Kidney (tissue), 14 donors: ENCODE data around the gene KAT5. TPM values are rescaled to one million over a fixed set of nuclear protein-coding genes. Genes with fewer than 3 reads are reported as not detected.

Source experiments
- DNase-seq, 5 donors: peaks; one replicate each; pipeline ENCODE4 v3.0.0-alpha.2; 2013 to 2020
- FAIRE-seq: peaks from 2 replicates; lab custom pipeline; 2012; peaks lifted over from hg19 to GRCh38; lab: Jason Lieb, UNC
- H3K27ac ChIP-seq, 2 donors: one replicate each; pipeline ENCODE4 v1.7.0; 2013; ENCODE audit warnings: low read depth in 2 of 2, low read length in 2 of 2, inconsistent platforms in 1 of 2
- H3K27me3 ChIP-seq: one replicate; pipeline ENCODE4 v1.7.1; 2013; ENCODE audit warnings: low read length, inconsistent platforms; ENCODE audit not compliant: control insufficient read depth, insufficient read depth
- H3K36me3 ChIP-seq, 3 donors: one replicate each; pipeline versions ENCODE4 v1.7.0 to v1.7.1; 2013; ENCODE audit warnings: low read length in 3 of 3, control low read depth in 1 of 3, inconsistent platforms in 1 of 3; ENCODE audit not compliant: insufficient read depth in 3 of 3, control insufficient read depth in 2 of 3
- H3K4me1 ChIP-seq, 3 donors: one replicate each; pipeline versions ENCODE4 v1.7.0 to v1.7.1; 2013; ENCODE audit warnings: low read length in 3 of 3, inconsistent platforms in 1 of 3, low read depth in 1 of 3; ENCODE audit not compliant: control insufficient read depth in 2 of 3, insufficient read depth in 2 of 3
- H3K4me3 ChIP-seq, 3 donors: one replicate each; pipeline versions ENCODE4 v1.7.0 to v1.8.1; 2013; ENCODE audit warnings: low read length in 3 of 3, control low read depth in 1 of 3, inconsistent platforms in 1 of 3
- H3K9ac ChIP-seq, 3 donors: one replicate each; pipeline versions ENCODE4 v1.7.0 to v1.7.1; 2013; ENCODE audit warnings: low read length in 3 of 3, control low read depth in 1 of 3, inconsistent platforms in 1 of 3
- H3K9me3 ChIP-seq, 3 donors: one replicate each; pipeline versions ENCODE4 v1.7.0 to v1.7.1; 2013; ENCODE audit warnings: low read length in 3 of 3, control low read depth in 1 of 3, inconsistent platforms in 1 of 3; ENCODE audit not compliant: control insufficient read depth in 2 of 3, insufficient read depth in 1 of 3
- intact Hi-C: fragments of 100-400 bp; cut with DNase I; formaldehyde crosslinking; loops from one replicate; pipeline ENCODE4 v1.11.1; 2022
- polyA plus RNA-seq: library from polyadenylated mRNA; stranded (reverse); fragments of 350-450 nt; fragmentation: Illumina TruSeq; extraction: RNeasy Lipid Tissue Mini Kit (QIAGEN cat#74804); gene quantifications from one replicate; pipeline ENCODE4 v1.2.3, GENCODE V29; 2014; ENCODE audit warnings: low read depth, low replicate concordance; ENCODE audit not compliant: insufficient read depth
- total RNA-seq: library from RNA; stranded (reverse); fragmentation: NEBNext Ultra II Directional; extraction: Animal tissue kit (Norgen Biotek cat#: 25700); gene quantifications from one replicate; pipeline ENCODE4 v1.2.1, GENCODE V29; 2021
- TF ChIP-seq, protein P1 (sequence below): IDR thresholded peaks from 3 replicates; pipeline ENCODE4 v1.5.1; 2012; ENCODE audit warnings: mild to moderate bottlenecking, moderate library complexity, borderline replicate concordance; ENCODE audit not compliant: insufficient read depth; ENCODE audit errors: extremely low read depth
- donor health status: control.
- donor health status: control.
- donor health status: control.
- donor health status: control.
- donor health status: control.
- donor health status: DM: yes; HTN: yes; CAD: no.
- donor health status: Normal renal cell carcinoma (clear cell type).

Gene KAT5
- total and polyA plus RNA-seq, 2 donors from 2014 or later, result 68.4 to 74.7 TPM

DNA sequence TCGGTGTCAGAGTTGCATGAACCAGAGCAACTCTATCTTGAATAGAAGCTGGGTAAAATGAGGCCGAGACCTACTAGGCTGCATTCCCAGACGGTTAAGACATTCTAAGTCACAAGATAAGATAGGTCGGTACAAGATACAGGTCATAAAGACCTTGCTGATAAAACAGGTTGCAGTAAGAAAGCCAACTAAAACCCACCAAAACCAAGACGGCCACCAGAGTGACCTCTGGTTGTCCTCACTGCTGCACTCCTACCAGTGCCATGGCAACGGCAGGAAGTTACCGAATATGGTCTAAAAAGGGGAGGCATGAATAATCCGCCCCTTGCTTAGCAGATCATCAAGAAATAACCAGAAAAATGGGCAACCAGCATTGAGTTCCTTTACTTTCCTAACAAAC lies 2.4 kb upstream of the KAT5 start:
- Histone ChIP-seq H3K27me3 (no peaks in the 10 kb centered on the region), H3K9me3 (no peaks in the 10 kb centered on the region), H3K27ac (no peak overlapping the region), H3K36me3 (peaks cover 5 to 13% (median 9%) of the 10 kb centered on the region in 3 donors), H3K4me3 (no peak overlapping the region), H3K9ac (no peak overlapping the region), H3K4me1 (peaks cover 0 to 7% (median 0%) of the 10 kb centered on the region in 3 donors)
- intact Hi-C loops, result loop anchor here (10.0 kb wide), 2 partner anchors 105 to 125 kb away; partner anchors contain the start of gene SNX32
- no peak for FAIRE-seq
- TF ChIP-seq, protein P1, sequence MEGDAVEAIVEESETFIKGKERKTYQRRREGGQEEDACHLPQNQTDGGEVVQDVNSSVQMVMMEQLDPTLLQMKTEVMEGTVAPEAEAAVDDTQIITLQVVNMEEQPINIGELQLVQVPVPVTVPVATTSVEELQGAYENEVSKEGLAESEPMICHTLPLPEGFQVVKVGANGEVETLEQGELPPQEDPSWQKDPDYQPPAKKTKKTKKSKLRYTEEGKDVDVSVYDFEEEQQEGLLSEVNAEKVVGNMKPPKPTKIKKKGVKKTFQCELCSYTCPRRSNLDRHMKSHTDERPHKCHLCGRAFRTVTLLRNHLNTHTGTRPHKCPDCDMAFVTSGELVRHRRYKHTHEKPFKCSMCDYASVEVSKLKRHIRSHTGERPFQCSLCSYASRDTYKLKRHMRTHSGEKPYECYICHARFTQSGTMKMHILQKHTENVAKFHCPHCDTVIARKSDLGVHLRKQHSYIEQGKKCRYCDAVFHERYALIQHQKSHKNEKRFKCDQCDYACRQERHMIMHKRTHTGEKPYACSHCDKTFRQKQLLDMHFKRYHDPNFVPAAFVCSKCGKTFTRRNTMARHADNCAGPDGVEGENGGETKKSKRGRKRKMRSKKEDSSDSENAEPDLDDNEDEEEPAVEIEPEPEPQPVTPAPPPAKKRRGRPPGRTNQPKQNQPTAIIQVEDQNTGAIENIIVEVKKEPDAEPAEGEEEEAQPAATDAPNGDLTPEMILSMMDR, result no peak
- no peak for DNase-seq

DNA sequence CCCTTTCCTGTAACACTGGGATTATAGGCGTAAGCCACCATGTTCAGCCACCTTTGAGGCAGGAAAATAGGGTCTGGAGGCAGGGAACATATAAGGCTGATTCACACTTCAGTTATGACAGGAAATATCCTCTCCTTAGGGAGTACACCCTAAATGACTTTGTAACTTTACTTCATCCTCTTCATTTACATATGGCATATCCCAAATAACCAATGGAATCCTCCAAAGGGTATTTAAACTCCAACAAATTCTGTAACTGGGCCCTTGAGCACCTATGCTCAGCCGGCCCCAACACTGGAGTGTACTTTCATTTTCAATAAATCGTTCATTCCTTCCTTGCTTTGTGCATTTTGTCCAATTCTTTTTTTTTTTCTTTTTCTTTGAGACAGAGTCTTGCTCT lies 1.6 kb upstream of the KAT5 start:
- Histone ChIP-seq H3K9ac (no peak overlapping the region), H3K36me3 (peaks cover 10 to 21% (median 16%) of the 10 kb centered on the region in 3 donors), H3K4me1 (peaks cover 0 to 7% (median 0%) of the 10 kb centered on the region in 3 donors), H3K4me3 (no peak overlapping the region), H3K27ac (no peak overlapping the region), H3K27me3 (no peaks in the 10 kb centered on the region), H3K9me3 (no peaks in the 10 kb centered on the region)
- intact Hi-C loops, result loop anchor here (10.0 kb wide), 1 partner anchor 104 kb away; no protein-coding TSS in a partner anchor
- DNase-seq (no peak), FAIRE-seq (no peak)
- TF ChIP-seq, protein P1, result no peak

DNA sequence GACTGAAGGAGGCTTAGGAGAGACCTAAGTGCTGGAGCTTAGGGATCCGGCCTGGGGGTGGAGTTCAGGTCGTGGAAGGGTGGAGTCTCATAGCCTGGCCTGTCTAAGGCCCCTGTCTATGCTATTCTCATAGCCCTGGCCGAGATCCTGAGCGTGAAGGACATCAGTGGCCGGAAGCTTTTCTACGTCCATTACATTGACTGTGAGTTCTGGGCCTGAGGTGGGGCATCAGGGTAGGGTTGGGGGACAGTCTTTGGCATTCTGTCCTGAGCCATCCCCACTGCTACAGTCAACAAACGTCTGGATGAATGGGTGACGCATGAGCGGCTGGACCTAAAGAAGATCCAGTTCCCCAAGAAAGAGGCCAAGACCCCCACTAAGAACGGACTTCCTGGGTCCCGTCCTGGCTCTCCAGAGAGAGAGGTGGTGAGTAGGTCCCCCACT lies 603 bp downstream of the KAT5 start:
- peaks cover 10 to 37% (median 29%) of the 10 kb centered on the region in 3 donors for H3K36me3 ChIP-seq
- H3K4me1 ChIP-seq, result peaks cover 0 to 7% (median 0%) of the 10 kb centered on the region in 3 donors
- DNase-seq (no peak), FAIRE-seq (no peak)
- H3K27me3 ChIP-seq, result no peaks in the 10 kb centered on the region
- H3K9ac ChIP-seq, result peak overlapping the region; percentile 75 to 90 (median 80)
- H3K27ac ChIP-seq, result peak overlapping the region; percentile 100
- H3K4me3 ChIP-seq, result peak overlapping the region; percentile 84 to 92 (median 89)
- TF ChIP-seq, protein P1, result no peak
- no peaks in the 10 kb centered on the region for H3K9me3 ChIP-seq
- intact Hi-C loops, result loop anchor here (10.0 kb wide), 1 partner anchor 102 kb away; no protein-coding TSS in a partner anchor
